Smooth muscle cell (in vitro differentiated cells): Measurements from ENCODE around the gene PAK5. TPM values are rescaled to one million over a fixed set of nuclear protein-coding genes. Genes with fewer than 3 reads are reported as not detected.

Experiments used
- DNase-seq: peaks from one replicate; lab custom pipeline; 2025; ENCODE audit not compliant: unreplicated experiment; lab: John Stamatoyannopoulos, UW
- H2AFZ ChIP-seq: fragments of 200-600 bp; sonication (generic); 2 replicates; pipeline ENCODE4 v1.6.0; 2016; ENCODE audit warnings: antibody characterized with exemption, low read depth, mild to moderate bottlenecking
- H3F3A ChIP-seq: fragments of 200-600 bp; sonication (generic); 2 replicates; pipeline ENCODE4 v1.6.0; 2017; ENCODE audit warnings: antibody characterized with exemption, low read depth
- H3K27ac ChIP-seq: fragments of 200-600 bp; sonication (generic); 2 replicates; pipeline ENCODE4 v1.5.1; 2016; ENCODE audit warnings: low read depth, mild to moderate bottlenecking
- H3K27me3 ChIP-seq: fragments of 200-600 bp; sonication (generic); 2 replicates; pipeline ENCODE4 v1.6.1; 2016; ENCODE audit warnings: low read depth, mild to moderate bottlenecking
- H3K36me3 ChIP-seq: fragments of 200-600 bp; sonication (generic); 2 replicates; pipeline ENCODE4 v1.5.1; 2016; ENCODE audit warnings: low read depth
- H3K4me1 ChIP-seq: fragments of 200-600 bp; sonication (generic); 2 replicates; pipeline ENCODE4 v1.5.1; 2016; ENCODE audit warnings: low read depth
- H3K4me2 ChIP-seq: fragments of 200-600 bp; sonication (generic); 2 replicates; pipeline ENCODE4 v1.6.0; 2016; ENCODE audit warnings: mild to moderate bottlenecking
- H3K4me3 ChIP-seq: fragments of 200-600 bp; sonication (generic); 2 replicates; pipeline ENCODE4 v1.5.1; 2016; ENCODE audit warnings: mild to moderate bottlenecking
- H3K79me2 ChIP-seq: fragments of 200-600 bp; sonication (generic); 2 replicates; pipeline ENCODE4 v1.6.0; 2016; ENCODE audit warnings: low read depth, mild to moderate bottlenecking
- H3K9ac ChIP-seq: fragments of 200-600 bp; sonication (generic); 2 replicates; pipeline ENCODE4 v1.6.0; 2016; ENCODE audit warnings: low read depth
- H3K9me3 ChIP-seq: fragments of 200-600 bp; sonication (generic); replicated peaks from 2 replicates; pipeline ENCODE4 v1.5.1; 2016; ENCODE audit warnings: low read depth
- H4K20me1 ChIP-seq: fragments of 200-600 bp; sonication (generic); 2 replicates; pipeline ENCODE4 v1.6.0; 2016; ENCODE audit warnings: low read depth
- WGBS: methylation state at CpG from one replicate; pipeline ENCODE4 v1.1.7; 2016; ENCODE audit warnings: low lambda C conversion rate; 5-methylcytosine and 5-hydroxymethylcytosine counted together
- polyA plus RNA-seq: library from polyadenylated mRNA; unstranded; fragments of >200 nt; fragmentation: Nextera tagmentation; extraction: Ambion mirVana; gene quantifications from 2 replicates; pipeline ENCODE4 v1.2.1, GENCODE V29; 2016
- total RNA-seq: library from RNA; depleted of rRNA; stranded (reverse); fragments of >200 nt; gene quantifications from 2 replicates; pipeline ENCODE4 v1.2.3, GENCODE V29; 2014
- TF ChIP-seq, protein P1 (sequence below): fragments of 200-600 bp; sonication (generic); IDR thresholded peaks from 2 replicates; pipeline ENCODE4 v1.5.1; 2017; ENCODE audit warnings: borderline replicate concordance, mild to moderate bottlenecking, antibody characterized with exemption; ENCODE audit not compliant: insufficient read depth, poor library complexity, severe bottlenecking

Gene PAK5
- total and polyA plus RNA-seq, 2 experiments from 2014 or later, result 0.13 TPM; not detected in 1

DNA sequence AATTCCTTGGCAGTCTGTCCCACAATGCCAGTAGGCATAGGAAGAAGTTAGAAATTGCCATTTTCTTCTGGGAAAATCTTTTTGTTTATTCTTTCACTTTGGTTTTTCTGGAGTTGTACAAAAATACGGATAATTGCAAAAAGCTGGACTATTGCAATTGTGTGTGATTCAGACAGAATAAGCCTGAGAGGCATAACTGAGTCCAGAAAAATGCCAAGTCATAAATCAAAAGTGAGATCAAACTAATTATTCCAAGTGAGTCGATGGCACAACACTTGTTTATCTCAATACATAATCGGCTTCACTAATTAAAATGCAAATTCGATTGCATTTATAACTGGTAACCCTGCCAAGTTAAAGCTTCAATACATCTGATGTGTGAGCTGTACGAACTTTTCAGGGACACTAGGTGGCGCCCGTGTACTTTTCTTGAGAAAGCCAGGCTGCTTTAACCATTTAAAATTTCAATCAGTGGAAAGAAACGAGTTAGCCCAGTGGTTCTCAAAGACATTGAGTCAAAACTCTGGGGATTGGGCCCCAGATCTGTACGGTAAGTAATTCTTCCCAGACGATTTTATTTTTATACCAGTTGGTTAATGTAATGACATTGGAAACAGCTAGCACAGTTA is 221.9 kb downstream of the PAK5 start:
- H3K4me3 ChIP-seq, result no peak overlapping the region
- H2AFZ ChIP-seq, result no peak overlapping the region
- 5% methylated on average over 10 of the region's 10 CpGs for WGBS
- no peaks in the 10 kb centered on the region for H4K20me1 ChIP-seq
- H3K79me2 ChIP-seq, result no peaks in the 10 kb centered on the region
- H3K4me1 ChIP-seq, result no peaks in the 10 kb centered on the region
- DNase-seq, result no peak
- H3K36me3 ChIP-seq, result no peaks in the 10 kb centered on the region
- TF ChIP-seq, protein P1, sequence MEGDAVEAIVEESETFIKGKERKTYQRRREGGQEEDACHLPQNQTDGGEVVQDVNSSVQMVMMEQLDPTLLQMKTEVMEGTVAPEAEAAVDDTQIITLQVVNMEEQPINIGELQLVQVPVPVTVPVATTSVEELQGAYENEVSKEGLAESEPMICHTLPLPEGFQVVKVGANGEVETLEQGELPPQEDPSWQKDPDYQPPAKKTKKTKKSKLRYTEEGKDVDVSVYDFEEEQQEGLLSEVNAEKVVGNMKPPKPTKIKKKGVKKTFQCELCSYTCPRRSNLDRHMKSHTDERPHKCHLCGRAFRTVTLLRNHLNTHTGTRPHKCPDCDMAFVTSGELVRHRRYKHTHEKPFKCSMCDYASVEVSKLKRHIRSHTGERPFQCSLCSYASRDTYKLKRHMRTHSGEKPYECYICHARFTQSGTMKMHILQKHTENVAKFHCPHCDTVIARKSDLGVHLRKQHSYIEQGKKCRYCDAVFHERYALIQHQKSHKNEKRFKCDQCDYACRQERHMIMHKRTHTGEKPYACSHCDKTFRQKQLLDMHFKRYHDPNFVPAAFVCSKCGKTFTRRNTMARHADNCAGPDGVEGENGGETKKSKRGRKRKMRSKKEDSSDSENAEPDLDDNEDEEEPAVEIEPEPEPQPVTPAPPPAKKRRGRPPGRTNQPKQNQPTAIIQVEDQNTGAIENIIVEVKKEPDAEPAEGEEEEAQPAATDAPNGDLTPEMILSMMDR, result peak; percentile 92
- no peaks in the 10 kb centered on the region for H3K9me3 ChIP-seq
- no peak overlapping the region for H3K9ac ChIP-seq
- no peak overlapping the region for H3K27ac ChIP-seq
- no peak overlapping the region for H3K4me2 ChIP-seq
- H3K27me3 ChIP-seq, result no peaks in the 10 kb centered on the region
- H3F3A ChIP-seq, result no peaks in the 10 kb centered on the region

DNA sequence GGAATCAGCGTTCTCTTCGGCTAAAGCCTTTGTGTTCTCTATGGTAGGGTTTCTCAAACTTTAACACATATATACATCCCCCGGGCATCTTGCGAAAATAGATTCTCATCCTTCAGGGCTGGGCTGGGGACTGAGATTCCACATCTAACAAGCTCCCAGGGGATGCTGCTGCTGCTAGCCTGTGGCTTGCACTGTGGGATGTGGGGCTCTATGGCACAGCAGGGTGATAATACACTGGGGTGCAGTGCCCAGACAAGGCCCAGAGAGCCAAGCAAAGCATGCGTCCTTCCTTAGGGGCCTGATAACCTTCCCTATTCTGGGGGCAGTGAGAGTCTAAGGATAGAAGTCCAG is 222.4 kb downstream of the PAK5 start:
- Histone ChIP-seq H3K4me2 (no peak overlapping the region), H3K4me1 (no peaks in the 10 kb centered on the region), H3F3A (no peaks in the 10 kb centered on the region), H4K20me1 (no peaks in the 10 kb centered on the region), H3K36me3 (no peaks in the 10 kb centered on the region), H3K4me3 (no peak overlapping the region), H3K27me3 (no peaks in the 10 kb centered on the region), H3K27ac (no peak overlapping the region), H3K9ac (no peak overlapping the region), H3K9me3 (no peaks in the 10 kb centered on the region), H2AFZ (no peak overlapping the region), H3K79me2 (no peaks in the 10 kb centered on the region)
- WGBS, result 88% methylated on average over 5 of the region's 5 CpGs
- TF ChIP-seq, protein P1, result no peak
- DNase-seq, result no peak

DNA sequence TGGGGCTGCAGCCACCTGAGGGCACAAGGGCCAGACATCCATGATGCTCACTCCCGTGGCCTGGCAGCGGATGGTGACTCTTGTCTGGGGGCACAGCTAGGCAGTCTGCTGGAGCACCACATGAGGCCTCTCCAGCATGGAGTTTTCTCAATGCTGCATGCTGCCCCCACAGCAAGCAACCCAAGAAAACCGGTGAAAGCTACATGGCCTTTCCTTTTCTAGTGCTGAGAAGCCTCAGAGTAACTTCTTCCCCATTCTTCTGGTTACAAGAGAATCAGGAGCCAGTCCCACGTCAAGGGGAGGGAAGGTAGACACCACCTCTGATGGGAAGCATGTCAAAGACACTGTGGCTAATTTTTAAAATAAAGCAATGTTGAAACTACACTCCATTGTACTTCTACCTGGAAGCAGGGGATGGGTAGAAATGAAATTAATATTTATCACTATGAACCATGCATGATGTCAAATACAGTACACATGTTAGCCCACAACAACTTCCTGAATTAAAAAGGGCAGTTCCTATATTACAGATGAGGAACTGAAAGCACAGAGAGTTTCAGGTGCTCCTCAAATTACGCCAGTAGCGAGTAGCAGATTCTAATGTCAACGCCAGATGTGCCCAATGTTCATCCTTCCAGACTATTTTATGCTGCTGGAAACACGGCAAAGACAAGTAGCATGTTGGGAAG is 223.0 kb downstream of the PAK5 start:
- no peak overlapping the region for H2AFZ ChIP-seq
- WGBS, result 84% methylated on average over 8 of the region's 8 CpGs
- no peak overlapping the region for H3K9ac ChIP-seq

More for the DNA sequence above, 223.0 kb downstream of the PAK5 start:
- Histone ChIP-seq H3F3A (no peaks in the 10 kb centered on the region), H4K20me1 (no peaks in the 10 kb centered on the region), H3K4me2 (no peak overlapping the region), H3K79me2 (no peaks in the 10 kb centered on the region), H3K4me1 (no peaks in the 10 kb centered on the region), H3K36me3 (no peaks in the 10 kb centered on the region), H3K9me3 (no peaks in the 10 kb centered on the region), H3K27me3 (no peaks in the 10 kb centered on the region), H3K27ac (no peak overlapping the region), H3K4me3 (no peak overlapping the region)
- DNase-seq, result no peak
- TF ChIP-seq, protein P1, result no peak
